Measurements from ENCODE around the gene HMX1.

The HMX1 gene

DNA sequence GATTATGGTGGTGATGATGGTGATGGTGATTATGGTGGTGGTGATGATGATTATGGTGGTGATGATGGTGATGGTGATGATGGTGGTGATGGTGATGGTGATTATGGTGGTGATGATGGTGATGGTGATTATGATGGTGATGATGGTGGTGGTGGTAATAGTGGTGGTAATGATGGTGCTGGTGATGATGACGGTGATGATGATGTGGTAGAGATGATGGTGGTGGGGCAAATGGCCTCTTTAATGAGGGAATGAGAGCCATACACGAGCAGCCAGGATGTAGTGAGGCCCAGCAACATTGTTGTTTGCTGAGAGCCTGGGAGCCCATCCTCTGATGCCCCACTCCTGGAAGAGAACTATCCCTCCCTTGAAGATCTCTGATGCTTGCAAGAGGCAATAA is 29.0 kb downstream of the HMX1 start:
- no peak for DNase-seq (ENCODE audit: low read depth in 2 of 2)

DNA sequence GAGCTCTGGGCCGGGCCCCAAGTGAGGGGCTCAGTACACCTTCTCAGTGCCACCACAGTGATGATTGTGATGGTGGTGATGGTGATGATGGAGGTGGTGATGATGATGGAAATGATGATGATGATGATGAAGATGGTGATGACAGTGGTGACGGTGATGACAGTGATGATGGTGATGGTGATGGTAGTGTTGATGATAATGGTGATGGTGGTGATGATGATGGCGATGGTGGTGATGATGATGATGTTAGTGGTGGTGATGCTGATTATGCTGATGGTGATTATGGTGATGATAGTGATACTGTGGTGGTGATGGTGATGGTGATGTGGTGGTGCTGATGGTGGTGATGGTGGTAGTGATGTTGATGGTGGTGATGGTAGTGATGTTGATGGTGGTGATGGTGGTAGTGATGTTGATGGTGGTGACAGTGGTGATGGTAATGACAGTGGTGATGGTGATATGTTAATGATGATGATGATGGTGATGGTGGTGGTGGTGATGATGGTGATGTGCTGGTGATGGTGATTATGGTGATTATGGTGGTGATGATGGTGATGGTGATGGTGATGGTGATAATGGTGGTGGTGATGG is 29.9 kb downstream of the HMX1 start:
- DNase-seq (ENCODE audit: low read depth in 2 of 2): no peak

DNA sequence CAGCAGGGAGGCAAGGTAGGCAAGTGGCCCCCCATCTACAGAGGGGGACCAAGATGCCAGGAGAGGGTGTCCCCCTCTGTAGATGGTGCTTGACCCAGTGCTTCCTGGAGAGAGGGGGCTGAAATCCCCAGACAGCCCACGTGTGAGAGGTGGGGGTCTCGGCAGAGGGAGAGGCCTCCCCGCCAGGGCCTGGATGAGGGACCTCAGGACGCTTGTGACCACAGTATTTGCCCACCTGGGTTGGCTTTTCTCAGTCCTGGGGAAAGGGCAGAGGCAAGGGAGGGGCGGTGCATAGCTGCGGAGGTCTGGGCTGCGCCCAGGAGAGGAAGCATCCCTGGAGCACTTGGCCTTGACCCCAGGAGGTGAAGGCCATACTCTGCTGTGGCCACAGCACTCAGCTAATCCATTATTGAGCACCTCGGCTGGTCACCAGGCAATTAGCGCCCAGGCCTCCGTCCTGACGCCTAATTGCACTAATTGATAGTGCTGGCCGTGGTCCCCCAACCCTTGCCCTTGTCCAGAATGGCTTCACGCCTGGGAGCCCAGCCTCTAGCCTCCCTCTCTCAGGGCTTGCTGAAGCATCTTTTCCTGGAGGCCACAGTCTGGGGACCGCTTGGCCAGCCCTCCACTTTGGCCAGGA is 30.7 kb downstream of the HMX1 start:
- DNase-seq (ENCODE audit: low read depth in 2 of 2): no peak

DNA sequence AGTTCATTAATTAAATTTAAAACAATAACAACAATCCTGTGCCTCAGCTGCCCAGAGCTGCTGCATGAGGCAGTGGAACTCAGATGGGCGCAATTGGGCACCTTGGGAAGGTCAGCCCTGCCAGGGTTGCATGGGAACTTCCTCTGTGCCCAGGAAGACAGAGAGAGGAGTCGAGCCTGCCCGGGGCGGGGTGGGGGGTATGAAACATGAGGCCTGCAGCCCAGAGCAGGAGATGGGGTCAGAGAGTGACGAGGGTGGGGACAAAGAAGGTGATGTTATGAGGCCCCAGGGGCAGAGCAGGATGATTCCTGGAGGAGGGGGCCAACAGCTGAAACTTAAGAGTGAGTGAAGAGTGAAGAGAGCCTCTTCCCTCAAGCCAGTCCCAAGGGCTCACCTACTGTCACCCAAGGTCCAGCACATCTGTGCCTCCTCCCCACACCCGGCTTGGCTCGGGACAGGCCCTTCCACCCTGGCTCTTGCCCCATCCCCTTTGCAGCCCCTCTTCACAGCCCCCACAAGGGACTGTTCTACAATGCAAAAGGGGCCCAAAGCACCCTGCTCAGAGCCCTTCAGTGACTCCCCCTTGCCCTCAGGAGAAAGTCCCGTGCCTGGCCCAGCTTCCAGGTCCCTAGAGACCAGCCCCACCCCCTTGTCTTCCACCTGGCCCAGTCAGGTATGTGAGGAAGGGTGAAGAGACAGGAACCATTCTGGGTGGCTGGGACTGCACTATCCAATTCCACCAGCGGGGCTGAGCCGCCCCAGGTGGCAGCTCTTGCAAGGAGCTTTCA is 31.4 kb downstream of the HMX1 start:
- DNase-seq (ENCODE audit: low read depth in 2 of 2): no peak

DNA sequence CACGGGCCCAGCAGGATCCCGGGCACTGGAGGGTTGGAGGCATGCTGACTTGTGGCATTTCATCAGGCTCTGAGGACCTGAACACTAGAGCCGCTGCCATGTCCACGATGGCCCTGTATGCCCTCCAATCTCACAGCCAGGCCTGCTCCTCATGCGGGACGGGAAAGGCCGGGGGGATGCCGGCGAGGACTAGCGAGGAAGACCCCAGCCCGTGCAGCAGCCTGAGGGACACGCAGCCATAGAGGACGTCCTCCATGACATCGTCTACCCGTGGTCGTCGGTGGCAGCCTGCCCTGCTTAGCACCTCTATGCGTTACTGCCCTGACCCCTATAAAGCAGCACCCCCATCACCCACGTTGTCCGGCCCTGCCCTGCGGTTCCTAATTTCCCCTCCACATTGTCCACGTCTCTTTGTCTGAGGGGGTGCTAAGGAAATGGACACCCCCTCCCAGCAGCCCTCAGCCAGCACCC is 32.6 kb downstream of the HMX1 start:
- DNase-seq (ENCODE audit: low read depth in 2 of 2): no peak

DNA sequence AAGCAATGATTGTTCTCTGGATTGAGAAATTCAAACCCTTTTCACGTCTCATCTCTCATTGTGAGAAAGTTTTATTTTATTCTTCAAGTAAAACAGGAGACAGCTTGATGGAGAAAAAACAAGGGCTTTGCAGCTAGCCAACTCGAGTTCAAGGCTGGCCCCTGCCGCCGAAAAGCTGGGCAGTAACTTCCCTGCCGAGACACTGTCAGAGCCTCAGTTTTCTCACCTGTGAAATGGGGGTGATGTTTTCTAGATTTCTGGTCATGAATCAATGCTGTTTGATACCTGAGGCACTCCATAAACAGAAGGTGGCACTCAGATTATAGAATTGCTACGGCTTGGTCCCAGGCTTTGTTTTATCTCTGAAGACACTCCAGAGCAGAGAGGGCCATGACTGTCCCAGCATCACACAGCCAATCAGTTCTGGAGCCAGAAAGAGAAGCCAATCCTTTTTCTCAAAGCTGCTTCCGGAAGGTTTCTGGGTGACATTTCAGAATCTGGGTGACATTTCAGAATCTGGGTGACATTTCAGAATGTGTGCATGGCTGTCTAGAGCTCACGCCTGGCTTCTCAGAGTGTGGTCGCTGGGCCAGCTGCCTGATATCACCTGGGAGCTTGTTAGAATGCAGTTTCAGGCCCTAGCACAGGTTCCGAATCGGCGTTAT is 33.2 kb downstream of the HMX1 start:
- no peak for DNase-seq (ENCODE audit: low read depth in 2 of 2)

DNA sequence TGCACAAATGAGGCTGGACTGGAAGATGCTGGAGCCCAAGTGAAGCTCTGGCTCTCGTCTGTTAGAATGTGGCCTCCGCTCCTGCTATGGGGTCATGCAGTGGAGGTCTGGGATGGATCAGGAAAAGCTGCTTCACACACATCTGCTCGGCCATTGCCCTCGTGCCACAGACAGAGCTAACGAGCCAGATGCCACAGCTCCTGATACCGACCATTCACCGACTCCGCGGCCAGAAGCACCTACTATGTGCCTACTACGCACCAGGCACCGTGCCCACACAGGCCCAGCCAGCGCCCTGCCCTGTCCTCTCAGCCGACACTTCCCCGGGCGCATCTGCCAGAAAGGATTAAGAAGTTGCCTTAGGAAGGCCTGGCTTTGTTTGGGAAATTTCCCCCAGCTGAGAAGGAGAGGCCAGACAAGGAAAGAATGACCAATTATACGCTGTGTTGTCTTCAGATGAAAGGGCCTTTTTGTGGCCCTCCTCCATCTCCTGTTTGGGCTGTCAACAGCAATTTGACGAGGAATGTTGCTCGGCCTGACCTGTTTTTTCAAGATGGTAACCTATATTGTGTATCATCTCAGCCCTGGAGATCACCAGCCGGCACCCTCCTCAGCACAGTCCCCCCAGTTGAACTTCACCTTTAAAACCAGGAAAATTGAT is 34.3 kb downstream of the HMX1 start:
- no peak for DNase-seq (ENCODE audit: low read depth in 2 of 2)

DNA sequence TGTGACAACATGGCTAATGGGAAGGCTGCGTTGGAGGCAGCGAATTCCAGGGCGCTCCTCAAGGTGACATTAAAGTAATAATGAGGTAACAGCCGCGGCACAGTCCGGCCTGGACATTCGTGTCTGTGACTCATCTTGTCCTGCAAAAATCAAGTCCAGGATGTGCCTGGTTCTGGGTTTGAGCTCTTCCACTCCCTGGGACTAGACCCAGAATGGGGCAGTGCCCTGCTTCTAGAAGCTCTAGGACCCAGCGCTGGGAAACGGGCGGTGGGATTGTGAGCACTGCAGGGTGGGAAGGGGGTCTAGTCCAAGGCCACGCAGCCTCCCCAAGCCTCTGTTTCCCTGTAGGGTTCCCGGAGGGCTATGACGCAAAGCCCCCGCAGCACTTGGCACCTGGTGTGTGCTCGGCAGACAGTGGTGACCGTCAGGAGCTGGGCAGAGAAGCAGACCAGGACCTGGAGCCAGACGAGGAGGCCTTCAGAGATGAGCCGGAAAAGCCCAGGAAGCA is 34.9 kb downstream of the HMX1 start:
- no peak for DNase-seq (ENCODE audit: low read depth in 2 of 2)

DNA sequence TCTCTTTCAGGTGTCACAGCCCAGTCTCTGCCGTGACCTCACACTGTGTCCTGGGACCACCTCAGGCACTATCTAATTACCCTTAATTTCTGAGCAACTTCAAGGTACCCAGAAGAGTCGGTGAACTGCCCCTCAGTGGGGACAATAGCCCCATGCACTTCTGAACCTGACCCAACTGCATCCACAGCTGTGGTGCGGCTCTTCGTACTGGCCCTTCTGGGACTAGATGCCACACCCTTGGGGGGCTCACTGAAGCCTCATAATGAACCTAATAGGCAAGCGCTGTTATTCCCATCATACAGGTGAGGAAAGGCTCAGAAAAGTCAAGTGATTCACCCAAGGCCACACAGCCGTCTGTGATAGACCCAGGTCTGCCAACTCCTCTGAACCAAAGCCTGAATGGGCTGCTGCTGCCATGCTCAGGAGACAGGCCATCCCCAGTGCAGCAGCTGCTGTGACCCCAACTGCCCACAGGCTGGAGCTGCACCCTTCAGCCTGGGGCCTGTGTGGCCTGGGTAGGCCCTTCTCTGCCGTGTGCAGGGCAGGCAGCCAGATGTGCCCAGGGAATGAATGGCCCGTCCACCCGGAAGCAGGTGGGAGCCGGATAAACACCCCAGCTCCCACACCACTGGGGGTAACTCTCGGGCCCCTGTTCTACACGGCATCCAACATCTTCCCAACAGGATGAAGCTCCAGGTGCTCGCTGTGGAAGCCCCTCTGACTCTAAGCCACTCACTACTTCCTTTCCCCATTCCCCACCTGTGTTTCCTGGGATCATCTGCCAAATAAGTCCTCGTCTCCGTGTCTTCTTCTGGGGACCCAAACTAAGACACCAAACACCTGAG is 35.9 kb downstream of the HMX1 start:
- DNase-seq (ENCODE audit: low read depth in 2 of 2): no peak

DNA sequence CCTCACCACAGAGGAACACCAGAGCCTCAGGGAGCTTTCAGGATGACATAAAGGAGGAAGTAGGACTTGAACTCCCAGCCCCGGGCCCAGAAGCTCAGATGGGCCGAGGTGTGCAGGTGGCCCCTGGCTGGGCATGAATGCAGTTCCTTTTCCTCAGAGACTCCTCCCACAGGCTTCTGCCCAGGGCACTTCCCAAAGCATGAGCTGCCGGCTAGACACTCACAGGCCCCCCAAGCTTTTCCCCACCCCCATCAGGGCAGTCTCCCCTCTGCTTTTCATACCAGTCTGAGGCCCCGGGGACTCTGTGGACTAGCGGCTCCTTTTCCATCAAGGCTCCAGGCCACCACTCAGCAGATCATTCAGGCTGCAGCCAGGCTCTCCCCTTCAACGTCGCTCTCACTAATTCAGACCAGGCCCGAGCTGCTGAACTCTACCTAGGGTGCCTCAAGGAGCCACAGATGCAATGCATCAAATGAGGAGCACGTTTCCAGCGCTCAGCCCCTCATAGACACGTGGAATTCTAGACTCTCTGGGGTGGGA is 36.9 kb downstream of the HMX1 start:
- DNase-seq (ENCODE audit: low read depth in 2 of 2): no peak

DNA sequence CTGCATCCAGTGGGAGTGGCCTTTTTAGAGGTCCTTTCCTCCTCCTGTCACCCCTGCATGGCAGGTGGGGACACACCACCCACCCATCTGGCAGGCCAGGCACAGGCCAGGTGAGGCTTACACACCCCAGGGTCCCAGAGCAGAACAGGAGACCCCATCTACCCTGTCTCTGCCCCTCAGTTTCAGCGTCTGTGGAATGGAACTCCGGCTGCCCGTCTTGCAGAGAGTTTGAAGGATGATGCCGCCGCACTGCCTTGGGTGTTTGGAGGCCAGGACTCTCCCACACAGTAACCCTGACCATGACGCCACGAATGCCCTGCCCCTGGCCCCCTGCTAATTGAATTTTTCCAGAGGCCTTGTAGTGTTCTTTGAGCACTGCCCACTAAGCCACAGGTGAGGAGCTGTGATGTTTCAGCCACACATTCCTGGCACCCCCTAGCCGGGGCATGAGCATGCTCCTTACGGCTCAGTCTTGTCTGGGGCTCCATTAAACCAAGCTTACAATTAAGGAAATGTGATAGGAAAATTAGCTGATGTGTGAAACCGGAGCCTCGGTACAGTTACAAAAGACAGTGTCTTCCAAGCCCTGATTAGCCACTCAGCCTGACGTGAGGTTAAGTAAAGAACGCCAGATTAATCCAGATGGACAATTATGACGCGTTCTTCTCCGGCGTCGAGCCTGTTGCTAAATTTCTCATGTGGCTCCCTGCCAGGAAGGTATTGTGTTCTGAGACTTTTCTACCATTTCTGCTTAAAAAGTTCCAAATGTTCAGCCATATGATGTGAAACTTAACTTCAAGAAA is 39.3 kb downstream of the HMX1 start:
- DNase-seq (ENCODE audit: low read depth in 2 of 2): no peak

DNA sequence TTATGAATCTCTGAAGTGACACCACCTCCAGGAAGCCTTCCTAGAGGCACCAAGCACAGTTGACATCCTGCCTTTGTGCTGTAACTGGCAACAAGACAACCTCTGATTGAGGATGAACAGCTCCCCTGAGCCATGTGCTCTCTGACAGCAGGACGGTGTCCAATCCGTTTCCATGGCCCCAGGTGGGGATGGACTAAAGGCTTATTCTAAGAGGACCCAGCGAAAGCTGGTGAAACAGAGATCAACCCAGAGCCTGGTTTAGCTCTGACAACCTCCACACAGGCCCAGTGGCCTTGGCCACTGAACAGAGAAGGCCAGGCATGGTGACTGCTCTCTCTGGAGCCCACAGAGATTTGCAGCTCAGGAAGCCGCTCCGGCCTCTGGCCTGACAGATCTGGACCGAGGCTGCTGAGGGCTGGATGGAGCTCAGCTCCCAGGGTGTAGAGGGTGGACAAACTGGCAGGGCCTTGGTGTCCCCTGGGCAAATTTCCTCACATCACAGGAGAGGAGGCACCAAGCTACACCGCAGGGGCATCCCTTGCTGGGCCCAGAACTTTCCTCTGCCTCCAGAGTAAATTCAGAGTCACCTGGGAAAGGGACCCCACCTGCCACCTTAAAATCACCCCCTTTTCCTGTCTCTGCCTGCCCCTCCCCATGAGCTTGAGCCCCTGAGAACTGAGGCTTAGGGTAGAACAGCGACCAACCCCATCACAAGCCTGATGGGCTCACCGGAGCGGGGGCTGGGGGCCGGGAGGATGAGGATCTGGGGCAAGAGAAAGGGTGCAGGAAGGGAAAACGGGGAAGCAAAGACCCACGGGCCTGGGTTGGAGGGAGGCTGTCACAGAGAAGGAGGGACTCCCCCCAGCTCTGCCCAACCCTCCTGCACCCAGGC is 40.2 kb downstream of the HMX1 start:
- DNase-seq (ENCODE audit: low read depth in 2 of 2): no peak

DNA sequence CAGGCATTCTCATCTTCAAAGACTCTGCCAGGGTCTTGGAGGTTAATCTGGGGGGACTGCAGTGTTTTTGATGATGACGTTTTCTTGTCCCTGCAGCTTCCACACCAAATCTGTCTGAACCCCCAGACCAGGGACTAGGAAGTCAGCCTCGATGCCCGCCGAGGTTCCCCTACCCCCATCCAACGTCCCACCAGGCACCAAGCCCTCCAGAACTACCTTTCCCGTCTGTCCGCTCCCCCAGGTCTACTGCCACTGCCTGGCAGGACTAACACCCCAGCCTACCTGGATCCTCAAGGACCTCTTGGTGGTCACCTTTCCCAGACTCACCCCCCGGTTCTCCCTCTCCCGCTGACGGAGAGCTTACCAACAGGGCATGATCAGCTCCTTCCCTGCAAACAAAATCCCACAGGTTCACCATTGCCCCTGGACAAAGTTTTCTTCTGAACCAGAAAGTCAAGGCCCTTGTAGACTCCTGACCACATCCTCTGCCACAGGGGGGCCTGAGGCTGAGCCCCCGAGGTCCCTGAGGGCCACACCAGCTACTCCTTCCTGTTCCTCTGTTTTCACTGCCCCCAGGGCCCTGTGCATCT is 40.9 kb downstream of the HMX1 start:
- DNase-seq (ENCODE audit: low read depth in 2 of 2): no peak

DNA sequence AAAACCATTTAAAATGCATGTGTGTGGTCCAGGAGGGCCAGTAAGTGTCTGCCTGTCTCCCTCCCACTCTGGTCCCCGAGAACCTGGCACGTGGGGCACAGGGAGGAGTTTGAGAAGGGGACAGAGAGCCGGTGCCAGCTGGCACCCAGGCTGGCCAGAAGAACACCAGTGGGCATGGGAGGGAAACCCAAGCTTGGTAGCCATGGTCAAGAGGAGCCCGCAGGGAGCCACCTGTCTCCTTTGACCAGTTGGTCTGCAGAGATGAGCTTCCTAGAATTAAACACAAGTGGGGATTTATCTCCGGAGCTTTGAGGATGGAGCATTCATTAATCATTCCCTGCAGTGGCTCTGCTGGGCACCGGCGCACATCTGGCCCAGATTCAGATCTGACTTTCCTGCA is 41.6 kb downstream of the HMX1 start:
- DNase-seq (ENCODE audit: low read depth in 2 of 2): no peak

DNA sequence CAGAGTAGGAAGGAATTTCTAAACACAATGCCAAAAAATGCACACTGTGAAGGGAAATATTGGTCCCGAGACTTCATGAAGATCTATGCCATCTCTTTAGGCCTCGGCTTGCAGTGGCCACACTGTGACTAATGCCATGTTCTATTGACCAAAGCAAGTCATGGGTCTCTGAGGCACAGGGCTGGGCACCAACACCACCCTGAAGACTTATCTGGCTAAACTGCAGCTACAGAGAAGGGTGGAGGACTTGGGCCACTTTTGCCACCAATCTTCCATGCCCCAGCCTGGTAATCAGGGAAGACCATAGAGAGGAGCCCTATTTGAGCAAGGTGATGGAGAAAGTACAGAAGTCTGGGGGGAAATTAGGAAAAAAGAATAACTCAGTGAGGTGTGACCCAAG is 42.1 kb downstream of the HMX1 start:
- no peak for DNase-seq (ENCODE audit: low read depth in 2 of 2)

DNA sequence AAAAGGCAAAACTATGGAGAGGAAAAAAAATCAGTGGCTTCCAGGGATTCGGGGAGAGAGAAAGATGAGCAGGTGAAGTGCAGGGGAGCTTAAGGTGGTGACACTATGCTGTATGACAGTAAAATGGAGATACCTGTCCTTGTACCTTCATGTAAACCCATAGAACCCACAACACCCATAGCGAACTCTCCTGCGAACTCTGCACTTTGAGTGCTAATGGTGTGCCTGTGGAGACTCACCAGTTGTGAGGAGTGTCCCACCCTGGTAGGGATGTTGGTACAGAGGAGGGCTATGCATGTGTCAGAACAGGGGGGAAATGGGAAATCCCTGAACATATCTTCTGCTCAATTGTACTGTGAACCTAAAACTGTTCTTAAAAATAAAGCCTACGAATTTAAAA is 42.8 kb downstream of the HMX1 start:
- DNase-seq (ENCODE audit: low read depth in 2 of 2): no peak

DNA sequence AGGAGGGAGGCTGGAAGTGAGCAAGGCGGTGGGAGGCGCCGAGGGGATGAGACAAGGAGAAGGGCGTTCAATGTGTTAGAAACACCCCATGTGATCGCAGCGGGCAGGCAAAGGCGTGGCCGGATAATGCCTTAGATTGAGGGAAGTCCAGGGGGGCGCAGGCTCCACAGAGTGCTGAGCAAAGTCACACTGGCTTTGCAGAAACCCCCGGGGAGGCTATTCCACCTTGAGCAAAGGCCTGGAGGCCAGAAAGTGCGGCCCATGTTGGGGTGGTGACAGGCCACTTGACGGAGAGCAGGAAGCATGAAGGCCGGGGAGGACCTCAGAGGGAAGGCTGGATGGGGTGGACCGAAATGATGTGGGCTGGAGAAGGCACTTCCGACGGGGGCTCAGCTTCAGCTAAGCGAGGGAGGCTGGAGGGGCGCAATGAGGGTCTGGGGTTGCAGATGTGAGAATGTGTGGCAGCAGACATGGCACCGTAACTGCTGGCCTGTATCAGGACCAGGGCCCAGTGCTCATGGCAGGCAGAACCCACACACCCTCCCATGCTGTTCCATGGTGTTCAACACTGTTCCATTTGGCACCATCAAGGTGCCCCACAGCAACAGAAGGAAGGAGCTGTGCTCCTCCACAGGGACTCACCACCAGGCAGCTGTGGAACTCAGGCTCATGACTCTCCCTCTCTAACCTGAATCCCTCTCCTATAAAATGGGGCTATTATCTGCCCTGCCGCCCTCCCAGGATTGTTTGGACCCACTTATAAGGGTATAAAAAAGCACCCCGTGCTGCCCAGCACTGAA is 50.3 kb downstream of the HMX1 start:
- DNase-seq (ENCODE audit: low read depth in 2 of 2): no peak
